SW480 (cell line): ENCODE results near the gene PLCD1.
"Not testable (repeated sequence)": the region's sequence is repeated elsewhere in the genome, so short reads cannot be mapped to it uniquely, and the experiment has no call there.

Experiments used
- DNase-seq: peaks from one replicate; pipeline ENCODE4 v3.0.0-alpha.2; 2016; ENCODE audit warnings: low spot score

PLCD1 gene

DNA sequence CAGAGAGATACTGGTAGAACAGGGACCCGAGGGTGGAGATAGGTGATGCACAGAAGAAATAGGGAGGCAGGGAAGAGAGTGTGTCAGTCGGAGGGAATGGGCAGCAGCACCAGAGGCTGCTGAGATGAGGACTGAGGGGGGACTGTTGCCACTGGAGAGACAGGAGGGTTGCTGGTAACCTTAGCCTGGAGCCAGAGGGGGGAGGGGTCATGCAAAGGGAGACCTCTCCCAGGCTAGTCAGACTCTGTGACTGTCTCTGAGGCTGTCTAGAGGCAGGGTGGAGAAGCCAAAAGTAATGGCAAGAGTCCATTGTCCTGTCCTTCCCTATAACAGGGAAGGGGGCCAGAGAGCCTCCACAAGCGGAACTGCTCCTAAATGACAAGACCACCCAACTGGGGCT, 7.5 kb upstream of the PLCD1 start:
- no peak for DNase-seq

DNA sequence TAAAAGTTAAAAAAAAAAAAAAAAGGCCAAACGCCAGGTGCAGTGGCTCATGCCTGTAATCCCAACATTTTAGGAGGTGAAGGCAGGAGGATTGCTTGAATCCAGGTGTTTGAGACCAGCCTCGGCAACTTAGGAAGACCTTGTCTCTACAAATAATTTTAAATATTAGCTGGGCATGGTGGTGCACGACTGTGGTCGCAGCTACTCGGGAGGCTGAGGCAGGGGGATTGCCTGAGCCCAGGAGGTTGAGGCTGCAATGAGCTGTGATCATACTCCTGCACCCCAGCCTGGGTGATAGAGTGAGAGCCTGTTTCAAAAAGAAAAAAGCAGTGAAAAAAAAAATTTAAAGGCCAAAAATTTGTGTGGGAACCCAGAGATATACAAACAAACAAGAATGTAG, 6.8 kb upstream of the PLCD1 start:
- no peak for DNase-seq

DNA sequence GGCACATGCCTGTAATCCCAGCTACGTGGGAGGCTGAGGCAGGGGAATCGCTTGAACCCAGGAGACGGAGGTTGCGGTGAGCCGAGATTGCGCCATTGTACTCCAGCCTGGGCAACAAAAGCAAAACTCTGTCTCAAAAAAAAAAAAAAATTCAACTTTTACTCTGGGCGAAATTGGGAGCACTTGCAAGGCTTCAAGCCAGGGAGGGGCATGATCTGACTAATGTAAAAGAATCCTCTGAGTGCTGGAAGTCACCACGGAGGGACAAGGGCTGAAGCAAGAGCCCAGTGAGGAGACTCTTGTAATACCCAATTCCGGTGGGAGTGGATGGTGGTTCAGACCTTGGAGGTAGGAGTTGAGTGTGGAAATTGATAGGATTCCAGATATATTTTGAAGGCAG, 4.9 kb upstream of the PLCD1 start:
- DNase-seq: not testable (repeated sequence)

DNA sequence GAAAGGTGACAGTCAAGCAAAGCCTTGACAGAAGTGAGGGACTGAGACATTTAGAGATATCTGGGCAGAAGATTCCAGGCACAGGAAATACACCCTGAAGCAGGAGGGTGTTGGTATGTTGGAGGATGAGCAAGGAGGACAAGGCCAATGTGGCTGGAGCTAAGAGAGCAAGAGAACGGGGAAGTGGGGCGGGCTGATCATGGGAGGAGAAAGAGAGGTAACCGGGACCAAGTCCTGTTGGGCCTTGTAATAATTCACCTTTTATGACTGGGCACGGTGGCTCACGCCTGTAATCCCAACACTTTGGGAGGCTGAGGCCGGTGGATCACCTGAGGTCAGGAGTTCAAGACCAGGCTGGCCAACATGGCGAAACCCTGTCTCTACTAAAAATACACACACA, 4.1 kb upstream of the PLCD1 start:
- not testable (repeated sequence) for DNase-seq

DNA sequence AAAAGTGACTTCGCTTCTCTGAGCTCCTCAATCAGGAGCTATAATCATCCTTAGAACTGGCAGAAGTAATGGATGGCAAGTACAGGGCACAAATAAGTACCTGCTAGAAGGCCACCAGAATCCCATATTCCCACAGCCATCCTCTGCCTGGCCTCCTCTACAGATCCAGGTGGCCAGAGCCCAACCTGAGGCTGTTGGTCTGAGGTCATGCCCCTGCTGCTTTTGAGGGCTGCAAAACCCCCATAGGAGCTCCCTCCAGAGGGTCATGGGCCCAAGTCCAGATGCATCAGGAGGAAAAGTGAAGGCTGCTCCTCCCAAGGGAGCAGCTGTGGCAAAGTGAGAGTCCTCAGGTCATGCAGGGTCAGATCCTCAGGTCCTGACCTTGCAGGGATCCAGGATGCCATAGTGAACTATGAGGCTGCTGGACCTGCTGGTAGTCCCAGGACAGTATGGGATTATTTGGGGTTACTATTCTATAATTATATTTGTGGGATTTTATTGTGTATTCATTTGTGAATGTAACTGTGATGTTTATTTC, 3.0 kb upstream of the PLCD1 start:
- DNase-seq: no peak

DNA sequence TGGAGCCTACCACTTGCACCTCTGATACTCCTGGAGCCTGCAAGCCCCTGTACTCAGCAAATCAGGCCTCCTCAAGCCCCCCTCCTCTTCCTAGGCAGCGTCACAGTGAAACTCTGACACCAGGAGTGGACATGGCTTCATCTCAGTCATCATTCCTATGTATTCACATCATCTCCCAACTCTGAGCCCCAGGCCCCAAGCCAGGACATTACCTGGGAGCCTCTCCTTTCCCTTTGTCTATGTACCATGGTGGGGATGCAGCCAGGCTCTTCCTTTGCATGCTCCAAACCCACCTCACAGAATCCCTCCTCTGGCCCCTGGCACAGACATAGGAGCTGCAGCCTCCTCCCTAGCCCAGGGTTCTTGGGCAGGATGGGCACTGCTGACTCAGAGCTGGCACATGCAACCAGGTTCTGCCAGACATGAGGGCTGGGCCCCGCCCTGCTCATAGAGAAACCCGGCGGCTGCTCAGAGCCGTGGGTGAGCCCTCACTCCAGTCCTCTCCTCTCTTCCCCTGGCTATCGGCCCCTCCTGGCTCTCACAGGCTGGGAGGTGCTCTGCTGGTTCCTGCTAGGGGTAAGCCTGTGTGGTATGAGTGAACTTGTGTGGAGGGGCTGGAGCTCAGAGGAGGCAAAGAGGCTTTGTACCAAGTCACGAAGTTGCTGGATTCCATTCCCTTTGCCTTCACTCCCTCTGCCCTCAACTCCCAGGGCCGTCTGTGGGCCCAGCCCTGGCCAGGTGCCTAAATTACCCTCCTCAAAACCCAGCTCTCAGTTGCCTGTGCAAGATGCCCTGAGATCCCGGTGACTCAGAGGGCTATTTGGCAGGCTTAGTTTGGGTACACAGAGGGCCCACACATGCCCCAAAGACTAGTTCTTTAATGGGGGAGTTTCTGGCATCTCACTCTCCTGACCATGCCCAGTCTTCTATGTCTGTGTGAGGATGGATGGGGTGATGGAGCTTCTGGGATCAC, 1.9 kb upstream of the PLCD1 start:
- DNase-seq: peak; percentile 82

DNA sequence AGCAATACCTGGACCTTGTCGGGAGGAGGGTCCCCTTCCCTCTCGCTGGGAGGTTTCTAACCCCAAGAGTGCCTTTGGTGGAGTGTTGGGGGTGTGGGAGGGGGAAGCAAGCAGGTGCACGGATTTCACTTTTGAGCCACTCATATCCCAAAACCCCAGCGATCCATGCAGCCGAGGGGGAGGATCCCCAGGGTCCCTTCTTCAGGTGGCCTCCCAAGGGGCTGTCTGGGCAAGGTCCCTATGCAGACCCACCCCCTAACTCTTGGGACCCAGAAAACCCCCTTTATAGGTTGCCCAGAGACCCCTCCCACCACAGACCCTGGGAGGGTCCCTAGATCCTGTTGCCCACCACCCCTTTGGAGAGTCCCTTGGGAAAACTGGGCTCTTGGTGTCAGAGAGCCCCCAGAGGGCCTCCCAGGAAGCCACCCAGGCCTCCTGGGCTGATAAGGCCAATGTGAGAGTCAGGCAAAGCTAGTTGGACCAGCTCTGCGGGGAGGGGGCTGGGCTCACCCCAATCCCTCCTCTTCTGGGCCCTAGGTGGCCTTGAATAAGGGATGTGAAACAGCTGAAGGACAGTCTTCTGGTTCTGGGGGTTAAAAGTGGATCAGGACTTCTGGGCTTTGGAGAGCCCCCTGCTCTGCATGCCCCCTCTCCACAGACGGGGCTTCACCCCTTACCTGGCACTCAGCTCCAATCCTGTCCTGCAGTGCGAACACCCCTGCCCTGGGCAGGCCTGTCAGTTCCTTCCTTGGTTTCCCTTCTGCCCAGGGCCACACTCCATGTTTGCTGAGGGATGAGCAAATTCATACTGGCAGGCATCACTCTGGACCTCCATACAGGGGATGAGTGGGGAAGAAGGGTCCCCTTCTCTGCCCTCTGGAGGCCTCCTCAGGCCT, 932 bp upstream of the PLCD1 start:
- no peak for DNase-seq

DNA sequence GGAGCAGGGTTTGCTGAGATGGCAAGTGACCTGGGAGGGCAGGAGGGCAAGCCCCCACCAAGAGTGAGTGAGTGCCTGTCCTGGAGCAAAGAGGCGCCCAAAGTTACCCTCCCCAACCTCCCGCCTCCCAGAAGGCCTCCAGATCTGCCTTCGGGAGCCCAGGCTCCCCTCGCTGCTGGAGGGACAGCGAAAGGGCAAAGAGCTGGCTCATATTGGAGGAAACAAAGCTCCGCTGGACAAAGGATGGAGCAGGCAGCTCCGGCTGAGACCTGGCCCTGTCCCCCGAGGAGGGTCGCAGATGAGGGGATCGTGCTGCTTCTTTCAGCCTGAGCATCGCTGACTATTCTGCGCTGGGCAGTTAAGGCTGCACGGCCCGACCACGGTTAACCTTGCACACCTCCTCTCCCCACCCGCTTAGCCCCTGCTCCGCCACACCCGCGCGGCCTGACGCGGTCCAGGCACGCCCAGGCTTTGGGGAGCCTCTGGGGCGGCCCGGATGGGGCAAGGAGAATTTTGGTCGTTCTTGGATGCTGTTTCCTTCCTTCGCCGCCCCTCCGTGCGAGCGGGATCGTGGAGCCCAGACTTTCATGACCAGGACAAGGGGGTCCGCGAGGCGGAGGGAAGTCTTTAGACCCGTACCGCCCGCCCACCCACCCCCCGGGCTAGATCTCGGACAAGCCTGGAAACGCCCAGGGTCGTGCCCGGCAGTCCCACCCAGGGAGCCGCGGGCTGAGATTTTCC, 651 bp downstream of the PLCD1 start:
- no peak for DNase-seq

DNA sequence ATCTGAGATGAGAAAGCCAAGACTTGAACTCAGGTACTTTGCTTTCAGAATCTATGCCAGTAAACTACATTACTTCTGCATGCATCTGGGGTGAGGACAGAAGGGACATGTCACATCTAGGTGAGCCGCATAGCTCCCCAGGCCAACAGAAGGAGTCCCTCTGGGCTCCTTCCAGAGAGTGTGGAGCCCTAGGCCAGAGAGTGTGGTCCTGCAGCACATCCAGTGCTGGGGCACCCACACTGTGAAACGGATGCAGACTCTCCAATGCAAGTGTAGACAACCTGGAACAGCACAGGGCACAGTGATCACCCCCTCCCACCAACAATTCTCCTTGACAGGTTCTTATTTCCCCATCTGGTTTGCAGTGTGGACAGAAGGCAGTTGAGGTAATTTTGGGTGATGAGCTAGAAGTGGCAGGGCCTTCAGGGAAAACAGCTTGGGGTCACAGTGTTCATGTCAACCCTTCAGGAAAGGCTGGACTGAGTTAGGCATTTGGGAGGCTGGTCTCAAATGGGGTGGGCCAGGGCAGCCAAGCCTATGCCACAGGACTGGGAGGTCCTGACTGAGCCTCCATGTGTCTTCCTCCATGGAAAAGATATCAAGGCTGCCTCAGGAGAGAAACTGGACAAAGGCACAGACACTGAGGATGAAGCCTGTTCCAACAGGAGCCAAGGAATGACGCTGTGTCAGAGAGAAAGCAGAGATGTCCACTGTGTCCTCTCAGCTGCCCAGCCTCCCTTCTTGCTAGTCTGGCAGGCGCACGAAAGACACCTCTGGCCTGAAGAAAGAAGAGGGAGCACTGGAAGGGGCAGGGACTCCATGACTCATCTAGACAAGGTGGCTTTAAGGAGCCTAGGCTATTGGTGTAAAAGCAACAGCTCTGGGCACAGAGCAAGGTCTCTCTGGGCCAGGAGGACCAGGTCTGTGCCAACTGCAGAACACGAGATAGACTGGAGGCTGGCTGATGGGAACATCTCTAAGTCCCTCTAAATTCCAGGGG, 1.7 kb downstream of the PLCD1 start:
- no peak for DNase-seq

DNA sequence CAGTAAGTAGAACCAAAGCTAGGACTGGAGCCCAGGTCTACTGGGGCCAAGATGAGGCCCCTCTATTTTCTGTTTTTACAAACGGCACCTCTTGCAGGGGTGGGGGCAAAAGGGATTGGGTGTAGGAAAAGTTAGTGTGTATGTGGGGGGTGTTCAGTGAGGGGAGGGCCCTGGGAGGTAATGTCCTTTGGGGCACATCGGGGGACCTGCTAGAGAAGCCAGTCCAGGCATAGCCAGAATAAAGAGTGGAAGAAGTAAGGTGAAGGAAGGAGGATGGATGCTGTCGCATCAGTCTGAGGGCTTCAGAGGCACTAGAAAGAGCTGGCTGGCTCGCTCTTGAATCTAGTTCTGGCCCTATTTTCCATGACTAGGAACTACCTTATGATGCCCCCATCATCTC, 2.6 kb downstream of the PLCD1 start:
- no peak for DNase-seq

DNA sequence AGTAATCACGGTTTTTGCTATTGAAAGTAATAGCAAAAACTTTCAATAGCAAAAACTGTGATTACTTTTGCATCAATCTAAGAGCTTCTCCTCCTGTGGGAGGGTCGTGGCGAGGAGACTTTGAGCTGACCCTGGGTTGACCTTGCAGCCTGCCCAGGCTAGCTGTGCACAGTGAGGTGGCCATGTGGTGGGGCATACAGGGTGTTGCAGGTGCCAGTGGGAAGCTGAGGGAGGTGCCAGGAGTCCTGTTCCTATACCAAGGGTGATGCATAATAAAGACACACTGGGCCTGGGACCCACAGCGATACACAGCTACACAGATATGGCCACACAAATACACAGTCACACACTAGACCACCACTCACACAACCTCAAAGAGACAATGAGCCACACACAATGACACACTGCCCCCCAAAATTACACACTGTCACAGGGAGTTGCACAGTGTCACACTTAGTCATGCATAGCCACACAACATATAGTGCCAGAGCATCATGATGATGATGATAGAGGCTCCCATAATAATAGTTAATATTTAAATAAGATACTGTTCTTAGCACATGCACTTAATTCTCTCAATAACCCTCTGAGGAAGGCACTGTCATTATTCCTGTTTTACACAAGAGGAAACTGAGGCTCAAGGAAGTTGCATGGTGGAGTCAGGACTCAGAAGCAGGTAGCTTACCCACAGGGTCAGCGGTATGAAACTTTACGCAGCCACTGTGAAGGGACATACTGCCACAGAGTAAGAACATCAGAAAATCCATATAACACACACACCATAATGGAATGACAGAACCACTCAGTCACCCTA, 6.3 kb downstream of the PLCD1 start:
- no peak for DNase-seq

DNA sequence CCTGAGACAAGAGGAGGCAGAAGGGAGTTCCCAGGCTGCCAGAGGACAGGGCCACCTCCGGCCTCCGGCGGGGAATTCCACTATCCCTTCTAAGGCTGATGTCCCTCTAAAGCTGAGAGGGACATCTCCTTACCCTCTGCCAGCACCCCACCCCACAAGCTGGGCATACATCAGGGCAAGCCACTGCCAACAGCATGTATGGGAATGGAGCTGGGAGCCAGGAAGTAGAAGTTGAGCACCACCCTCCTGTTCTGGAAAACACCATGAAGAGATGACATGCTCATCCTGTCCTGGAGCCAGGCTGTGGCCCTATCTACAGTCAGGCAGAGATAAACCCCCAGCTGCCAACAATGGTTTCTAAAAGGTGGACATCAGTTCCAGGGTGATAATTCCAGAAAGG, 7.1 kb downstream of the PLCD1 start:
- no peak for DNase-seq

DNA sequence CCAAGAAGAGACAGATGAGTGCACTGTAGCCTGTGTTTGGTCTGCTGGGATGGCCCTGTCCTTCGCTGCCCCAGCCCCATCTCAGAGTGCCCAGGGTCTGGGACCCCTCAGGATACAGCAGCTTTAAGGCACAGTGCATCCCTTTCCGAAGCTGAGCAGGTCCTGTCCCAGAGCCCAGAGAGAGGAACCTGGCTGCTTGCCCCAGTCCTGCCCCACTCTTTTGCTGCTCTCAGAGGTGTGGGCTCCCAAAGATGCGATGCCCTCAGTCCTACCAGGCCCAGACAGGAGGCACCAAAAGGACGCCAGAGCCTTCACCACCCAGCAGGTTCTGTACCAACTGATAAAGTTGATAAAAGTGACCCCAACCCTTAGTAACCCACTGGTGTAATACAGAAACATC, 8.2 kb downstream of the PLCD1 start:
- no peak for DNase-seq

DNA sequence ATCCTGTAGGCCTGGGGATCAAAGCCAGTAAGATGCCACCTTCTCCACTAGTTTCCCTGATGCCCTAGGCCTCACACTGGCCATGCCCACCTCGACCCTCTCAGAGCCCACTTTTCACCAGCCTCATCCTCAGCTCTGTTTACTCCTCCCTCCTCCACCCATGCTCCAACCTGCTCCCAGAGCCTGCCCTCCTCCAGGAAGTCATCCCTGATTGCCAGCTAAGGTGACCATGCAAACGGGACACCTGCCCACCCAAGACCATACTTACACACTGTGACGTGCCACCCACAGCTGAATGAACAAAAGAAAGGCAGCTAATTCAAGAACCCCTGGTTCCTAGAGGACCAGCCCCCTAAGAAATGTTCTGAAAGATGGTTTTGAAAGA, 9.1 kb downstream of the PLCD1 start:
- no peak for DNase-seq

DNA sequence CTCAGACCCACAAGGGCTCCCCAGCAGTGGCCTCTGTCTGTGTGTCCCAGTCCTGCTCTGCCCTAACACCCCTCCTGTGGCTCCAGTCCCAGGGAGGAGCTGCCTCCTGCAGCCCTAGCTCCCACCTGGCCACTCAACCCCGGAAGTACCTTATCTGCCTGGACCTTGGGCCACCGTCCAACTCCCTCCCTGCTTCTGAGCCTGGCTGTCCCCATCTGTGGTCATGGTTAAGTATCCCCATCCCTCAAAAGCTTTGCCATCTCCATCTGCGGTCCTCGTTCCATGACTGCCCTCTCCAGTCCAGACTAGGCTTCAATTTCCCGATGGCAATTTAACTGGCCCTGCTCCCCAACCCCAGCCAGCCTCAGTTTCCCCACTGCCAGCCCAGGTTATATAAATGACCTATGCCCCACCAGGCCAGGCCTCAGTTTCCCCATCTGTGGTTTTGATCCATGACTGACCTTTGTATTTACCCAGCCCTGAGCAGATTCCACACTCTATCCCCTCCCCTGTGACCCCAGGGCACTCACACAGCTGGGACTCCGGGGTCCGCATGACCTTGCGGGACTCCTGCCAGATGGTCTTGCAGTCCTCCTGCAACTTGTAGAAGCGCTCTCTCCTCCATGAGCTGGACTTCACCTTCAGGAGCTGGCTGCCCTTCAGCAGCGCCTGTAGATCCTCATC, 9.6 kb downstream of the PLCD1 start:
- no peak for DNase-seq

DNA sequence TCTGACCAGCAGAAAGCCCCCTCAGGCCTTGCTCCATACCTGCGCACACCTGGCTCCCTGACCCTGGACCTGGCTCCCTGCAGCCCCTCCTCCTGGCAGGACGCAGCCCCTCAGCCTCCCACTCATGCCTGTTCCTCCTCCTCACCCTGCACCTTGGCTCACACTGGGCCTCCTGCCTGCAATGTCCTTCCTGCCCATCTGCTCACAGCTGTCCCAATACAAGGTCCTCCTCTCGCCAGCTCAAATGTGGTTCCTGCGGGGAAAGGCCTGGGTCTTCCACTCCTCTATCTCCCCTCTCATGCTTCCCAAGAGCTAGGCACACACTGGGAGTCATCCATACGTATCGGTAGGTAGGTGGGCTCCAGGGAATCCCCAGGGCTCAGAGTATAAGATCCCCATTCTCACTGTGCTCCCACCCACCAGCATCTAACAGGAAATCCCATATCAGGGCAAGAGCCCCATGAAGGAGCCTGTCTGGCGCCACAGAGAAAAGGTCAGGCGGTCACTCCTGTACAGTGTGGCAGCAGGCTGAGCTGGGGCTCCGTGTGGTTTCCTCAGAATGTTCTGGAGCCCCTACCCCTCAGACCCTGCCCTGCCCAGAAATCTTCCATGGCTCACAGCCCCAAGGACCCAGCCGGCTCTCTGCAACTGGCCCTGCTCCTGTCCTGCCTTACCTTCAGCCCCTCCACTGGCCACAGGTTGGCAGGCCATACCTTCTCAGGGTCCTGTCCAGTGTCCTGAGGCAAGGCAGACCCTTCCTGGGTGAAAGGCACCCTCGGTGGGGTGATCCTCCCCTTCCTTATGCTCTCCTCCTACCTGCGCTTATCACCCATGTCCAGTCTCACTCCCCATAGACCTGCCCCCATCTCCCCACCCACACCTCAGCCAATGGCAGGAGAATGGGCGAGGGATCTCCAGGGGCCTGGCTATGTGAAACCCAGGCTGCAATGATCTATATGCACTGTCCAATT, 10.9 kb downstream of the PLCD1 start:
- DNase-seq: no peak

DNA sequence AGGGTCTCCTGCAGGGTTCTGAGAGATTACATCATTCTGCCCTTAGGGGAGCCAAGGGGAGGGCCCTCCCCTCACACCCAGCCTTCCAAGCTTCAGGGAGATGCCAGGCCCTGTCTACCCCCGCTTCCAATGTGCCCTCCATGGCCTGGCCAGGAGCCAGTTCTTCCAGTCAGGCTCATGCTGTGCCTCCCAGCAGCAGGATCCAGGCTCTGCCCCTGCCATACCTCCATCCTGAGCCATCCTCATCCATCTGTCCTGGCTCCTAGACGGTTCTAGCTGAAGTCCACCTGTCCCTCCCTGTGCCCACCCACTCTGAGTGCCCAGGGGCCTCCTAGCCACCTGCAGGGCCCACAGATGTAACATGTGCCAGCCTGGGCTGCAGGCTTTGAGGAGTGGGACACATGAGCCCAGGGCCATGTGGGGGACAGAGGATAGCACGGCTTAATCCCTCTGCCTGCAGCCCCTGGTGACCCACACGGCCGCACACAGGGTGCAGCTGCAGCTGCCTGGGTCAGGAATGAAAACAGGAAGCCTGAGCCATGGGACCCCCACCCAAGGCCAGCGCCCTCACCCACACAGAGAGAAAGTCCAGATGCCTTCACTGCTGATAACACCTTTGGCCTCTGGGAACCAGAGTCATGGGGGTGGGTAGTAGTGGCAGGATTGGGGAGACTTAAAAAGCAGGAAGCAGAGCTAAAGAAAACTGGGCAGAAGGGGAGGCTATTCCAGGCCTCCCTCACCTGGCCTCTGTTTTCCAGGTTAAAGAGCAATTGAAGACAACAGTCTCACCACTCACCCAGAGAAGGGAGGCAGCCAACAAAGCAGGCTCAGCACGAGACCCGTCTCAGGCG, 11.8 kb downstream of the PLCD1 start:
- DNase-seq: no peak
